Astrocyte (in vitro differentiated cells and primary cell): ENCODE results near the gene XYLT1. TPM values are rescaled to one million over a fixed set of nuclear protein-coding genes. Genes with fewer than 3 reads are reported as not detected.

Experiments
- DNase-seq: peaks from one replicate; pipeline ENCODE4 v3.0.0-alpha.2; 2010; ENCODE audit warnings: low read depth
- FAIRE-seq: peaks from 2 replicates; lab custom pipeline; 2011; peaks lifted over from hg19 to GRCh38; lab: Jason Lieb, UNC
- H2AFZ ChIP-seq: 2 replicates; pipeline ENCODE4 v1.6.0; 2012; ENCODE audit warnings: low read depth, low read length, inconsistent platforms
- H3K27ac ChIP-seq: 2 replicates; pipeline ENCODE4 v1.5.1; 2011; ENCODE audit warnings: low read depth, low read length, inconsistent platforms
- H3K27me3 ChIP-seq: 2 replicates; pipeline ENCODE4 v1.6.0; 2011; ENCODE audit warnings: low read length, inconsistent platforms; ENCODE audit not compliant: insufficient read depth
- H3K36me3 ChIP-seq: 2 replicates; pipeline ENCODE4 v1.5.1; 2011; ENCODE audit warnings: low read length, inconsistent platforms; ENCODE audit not compliant: insufficient read depth
- H3K4me1 ChIP-seq: 2 replicates; pipeline ENCODE4 v1.5.1; 2011; ENCODE audit warnings: low read length, inconsistent platforms; ENCODE audit not compliant: insufficient read depth
- H3K4me2 ChIP-seq: 2 replicates; pipeline ENCODE4 v1.6.0; 2012; ENCODE audit warnings: low read length, inconsistent platforms
- H3K4me3 ChIP-seq: 2 replicates; pipeline ENCODE4 v1.5.1; 2011; ENCODE audit warnings: low read depth, mild to moderate bottlenecking, low read length, inconsistent platforms; ENCODE audit not compliant: insufficient read depth
- H3K79me2 ChIP-seq: 2 replicates; pipeline ENCODE4 v1.6.0; 2012; ENCODE audit warnings: mild to moderate bottlenecking, low read length, inconsistent platforms; ENCODE audit not compliant: insufficient read depth
- H3K9ac ChIP-seq: 2 replicates; pipeline ENCODE4 v1.6.0; 2012; ENCODE audit warnings: mild to moderate bottlenecking, low read length, inconsistent platforms
- H3K9me3 ChIP-seq: 2 replicates; pipeline ENCODE4 v1.5.1; 2012; ENCODE audit warnings: low read depth, mild to moderate bottlenecking, low read length, inconsistent platforms; ENCODE audit not compliant: insufficient read depth
- H4K20me1 ChIP-seq: 2 replicates; pipeline ENCODE4 v1.6.0; 2012; ENCODE audit warnings: low read length, inconsistent platforms; ENCODE audit not compliant: insufficient read depth
- H3K27ac Mint-ChIP-seq: one replicate; pipeline ENCODE4 v1.8.0; 2021; ENCODE audit warnings: mild to moderate bottlenecking, mixed read lengths; ENCODE audit not compliant: unreplicated experiment
- H3K27me3 Mint-ChIP-seq: one replicate; pipeline ENCODE4 v1.8.0; 2021; ENCODE audit warnings: low read depth, mixed read lengths; ENCODE audit not compliant: unreplicated experiment
- H3K36me3 Mint-ChIP-seq: one replicate; pipeline ENCODE4 v1.8.0; 2021; ENCODE audit warnings: low read depth, mixed read lengths; ENCODE audit not compliant: unreplicated experiment
- H3K4me1 Mint-ChIP-seq: one replicate; pipeline ENCODE4 v1.8.0; 2021; ENCODE audit warnings: low read depth, mixed read lengths; ENCODE audit not compliant: unreplicated experiment
- H3K4me3 Mint-ChIP-seq: one replicate; pipeline ENCODE4 v1.8.0; 2021; ENCODE audit warnings: mild to moderate bottlenecking, moderate library complexity, mixed read lengths; ENCODE audit not compliant: unreplicated experiment
- H3K9me3 Mint-ChIP-seq: one replicate; pipeline ENCODE4 v1.8.0; 2021; ENCODE audit warnings: mild to moderate bottlenecking, mixed read lengths; ENCODE audit not compliant: unreplicated experiment
- CTCF ChIP-seq: IDR thresholded peaks from 2 replicates; pipeline ENCODE4 v1.5.1; 2011; ENCODE audit warnings: low read depth, mild to moderate bottlenecking, inconsistent platforms, low read length, moderate library complexity; ENCODE audit not compliant: insufficient read depth
- EZH2 ChIP-seq: IDR thresholded peaks from 2 replicates; pipeline ENCODE4 v1.6.1; 2012; ENCODE audit warnings: mild to moderate bottlenecking, low read length, inconsistent platforms; ENCODE audit not compliant: insufficient read depth
- total RNA-seq: library from RNA; stranded (reverse); gene quantifications from 2 replicates; pipeline ENCODE4 v1.2.1, GENCODE V29; 2021

The XYLT1 gene
- total RNA-seq, 1 donor from 2014 or later: 22.9 TPM

GRCh38 chr16:17392857-17393692 lies 77.7 kb downstream of the XYLT1 start:
- peaks cover 4% of the 10 kb centered on the region for H3K36me3 Mint-ChIP-seq
- no peak overlapping the region for H3K4me3 Mint-ChIP-seq
- peaks cover 4% of the 10 kb centered on the region for H3K4me1 ChIP-seq
- H3K27me3 Mint-ChIP-seq: no peaks in the 10 kb centered on the region
- H4K20me1 ChIP-seq: peaks cover 93% of the 10 kb centered on the region
- DNase-seq (no peak), FAIRE-seq (no peak)
- H3K36me3 ChIP-seq: no peaks in the 10 kb centered on the region
- H3K4me3 ChIP-seq: no peak overlapping the region
- no peak overlapping the region for H3K4me2 ChIP-seq
- no peaks in the 10 kb centered on the region for H3K9me3 ChIP-seq
- peaks cover 21% of the 10 kb centered on the region for H3K4me1 Mint-ChIP-seq
- H3K9me3 Mint-ChIP-seq: no peaks in the 10 kb centered on the region
- H3K27me3 ChIP-seq: no peaks in the 10 kb centered on the region
- H3K27ac ChIP-seq: no peak overlapping the region
- H2AFZ ChIP-seq: no peak overlapping the region
- TF ChIP-seq CTCF: no peak
- TF ChIP-seq EZH2: no peak
- H3K9ac ChIP-seq: no peak overlapping the region
- H3K79me2 ChIP-seq: peaks cover 69% of the 10 kb centered on the region
- no peak overlapping the region for H3K27ac Mint-ChIP-seq

- Histone ChIP-seq H4K20me1 (peaks cover 93% of the 10 kb centered on the region), H3K4me3 (no peak overlapping the region), H3K27me3 (no peaks in the 10 kb centered on the region), H2AFZ (no peak overlapping the region), H3K9me3 (no peaks in the 10 kb centered on the region), H3K79me2 (peaks cover 74% of the 10 kb centered on the region), H3K4me1 (peaks cover 2% of the 10 kb centered on the region), H3K27ac (no peak overlapping the region), H3K9ac (no peak overlapping the region), H3K36me3 (no peaks in the 10 kb centered on the region), H3K4me2 (no peak overlapping the region)
- FAIRE-seq (no peak), DNase-seq (no peak)
- Mint-ChIP-seq H3K27me3 (no peaks in the 10 kb centered on the region), H3K4me1 (peaks cover 16% of the 10 kb centered on the region), H3K36me3 (peaks cover 5% of the 10 kb centered on the region), H3K9me3 (no peaks in the 10 kb centered on the region), H3K27ac (no peak overlapping the region), H3K4me3 (no peak overlapping the region)
- TF ChIP-seq CTCF (no peak), EZH2 (no peak)
These were observed 78.5 kb downstream of the XYLT1 start for GRCh38 chr16:17392127-17392856.
